ENCODE data around the gene MYPN. TPM values are rescaled to one million over a fixed set of nuclear protein-coding genes. Genes with fewer than 3 reads are reported as not detected.
A peak's percentile ranks its signal among the peaks of the same experiment; 100 is the strongest.

The MYPN gene
- total RNA-seq, 1 experiment from 2014 or later: not detected

DNA sequence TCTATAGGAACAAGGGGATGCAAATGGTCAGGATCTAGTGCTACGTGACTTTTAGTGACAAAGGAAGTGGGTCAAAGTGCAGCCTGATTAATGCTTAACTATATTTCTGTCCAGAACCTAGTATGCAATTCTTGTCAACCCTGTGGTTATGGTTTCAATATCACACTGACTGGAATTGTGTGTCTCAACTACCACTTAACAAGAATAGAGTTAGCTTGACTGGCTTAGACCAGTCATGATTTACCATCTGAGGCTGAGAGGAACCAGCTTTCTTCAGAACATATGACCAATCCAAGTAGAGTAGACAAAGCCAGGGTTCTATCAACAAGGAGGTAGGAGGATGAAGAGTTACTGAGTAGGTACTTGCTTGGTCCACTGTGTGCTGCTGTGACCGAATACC, 54.4 kb downstream of the MYPN start:
- peak in 1 of 2 experiments; percentile 27 for DNase-seq
- no peaks in the 10 kb centered on the region for H3K36me3 ChIP-seq (ENCODE audit: control insufficient read depth, insufficient read depth, low read length)
- Mint-ChIP-seq H3K4me3 (ENCODE audit: unreplicated experiment) (no peak overlapping the region), H3K9me3 (ENCODE audit: unreplicated experiment) (no peaks in the 10 kb centered on the region), H3K4me1 (ENCODE audit: low read depth, unreplicated experiment) (peaks cover 8% of the 10 kb centered on the region), H3K27ac (ENCODE audit: unreplicated experiment) (no peak overlapping the region), H3K27me3 (ENCODE audit: insufficient read depth, unreplicated experiment) (no peaks in the 10 kb centered on the region), H3K36me3 (ENCODE audit: insufficient read depth, unreplicated experiment) (no peaks in the 10 kb centered on the region)
- no TSS peak for BruUV-seq (replicated peaks)
- H3K9me3 ChIP-seq: no peaks in the 10 kb centered on the region
- POLR2A ChIA-PET: no interaction called here
- no peak overlapping the region for H3K4me3 ChIP-seq (ENCODE audit: low read depth, low read length)
- CTCF ChIA-PET: no interaction called here
- no peaks in the 10 kb centered on the region for H3K27me3 ChIP-seq (replicated peaks; ENCODE audit: control insufficient read depth, insufficient read depth, low read length)
- peaks cover 9% of the 10 kb centered on the region for H3K4me1 ChIP-seq
- TF ChIP-seq, protein P1, sequence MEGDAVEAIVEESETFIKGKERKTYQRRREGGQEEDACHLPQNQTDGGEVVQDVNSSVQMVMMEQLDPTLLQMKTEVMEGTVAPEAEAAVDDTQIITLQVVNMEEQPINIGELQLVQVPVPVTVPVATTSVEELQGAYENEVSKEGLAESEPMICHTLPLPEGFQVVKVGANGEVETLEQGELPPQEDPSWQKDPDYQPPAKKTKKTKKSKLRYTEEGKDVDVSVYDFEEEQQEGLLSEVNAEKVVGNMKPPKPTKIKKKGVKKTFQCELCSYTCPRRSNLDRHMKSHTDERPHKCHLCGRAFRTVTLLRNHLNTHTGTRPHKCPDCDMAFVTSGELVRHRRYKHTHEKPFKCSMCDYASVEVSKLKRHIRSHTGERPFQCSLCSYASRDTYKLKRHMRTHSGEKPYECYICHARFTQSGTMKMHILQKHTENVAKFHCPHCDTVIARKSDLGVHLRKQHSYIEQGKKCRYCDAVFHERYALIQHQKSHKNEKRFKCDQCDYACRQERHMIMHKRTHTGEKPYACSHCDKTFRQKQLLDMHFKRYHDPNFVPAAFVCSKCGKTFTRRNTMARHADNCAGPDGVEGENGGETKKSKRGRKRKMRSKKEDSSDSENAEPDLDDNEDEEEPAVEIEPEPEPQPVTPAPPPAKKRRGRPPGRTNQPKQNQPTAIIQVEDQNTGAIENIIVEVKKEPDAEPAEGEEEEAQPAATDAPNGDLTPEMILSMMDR (IDR thresholded peaks at IDR 0.05; ENCODE audit: insufficient read depth in 1 of 2, low read depth in 1 of 2, low read length in 1 of 2, severe bottlenecking in 1 of 2, unreplicated experiment in 1 of 2): no peak
- intact Hi-C loops (cut with micrococcal nuclease; ENCODE audit: unreplicated experiment): no loop called here

DNA sequence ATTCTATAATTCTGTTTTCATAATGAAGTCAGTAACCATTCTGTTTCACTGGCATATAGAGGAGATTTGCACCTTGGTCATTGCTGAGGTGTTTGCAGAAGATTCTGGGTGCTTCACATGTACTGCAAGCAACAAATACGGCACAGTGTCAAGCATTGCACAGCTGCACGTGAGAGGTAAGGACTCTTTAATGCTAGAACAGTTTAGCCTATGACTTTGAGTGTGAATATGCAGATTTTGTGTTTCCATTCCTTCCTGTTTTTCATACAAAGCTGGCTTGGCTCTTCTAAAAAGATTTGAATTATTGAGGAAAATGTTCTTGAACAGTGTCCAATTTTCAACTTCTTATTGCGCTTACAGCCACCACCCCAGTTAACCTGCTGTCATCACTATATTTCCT, 56.4 kb downstream of the MYPN start:
- Histone ChIP-seq H3K4me3 (ENCODE audit: low read depth, low read length) (no peak overlapping the region), H3K36me3 (ENCODE audit: control insufficient read depth, insufficient read depth, low read length) (no peaks in the 10 kb centered on the region), H3K27me3 (replicated peaks; ENCODE audit: control insufficient read depth, insufficient read depth, low read length) (no peaks in the 10 kb centered on the region), H3K4me1 (peaks cover 9% of the 10 kb centered on the region), H3K9me3 (no peaks in the 10 kb centered on the region)
- TF ChIP-seq, protein P1 (IDR thresholded peaks at IDR 0.05; ENCODE audit: insufficient read depth in 1 of 2, low read depth in 1 of 2, low read length in 1 of 2, severe bottlenecking in 1 of 2, unreplicated experiment in 1 of 2): no peak
- H3K4me1 Mint-ChIP-seq (ENCODE audit: low read depth, unreplicated experiment): peaks cover 8% of the 10 kb centered on the region
- intact Hi-C loops (cut with micrococcal nuclease; ENCODE audit: unreplicated experiment): no loop called here
- no peaks in the 10 kb centered on the region for H3K9me3 Mint-ChIP-seq (ENCODE audit: unreplicated experiment)
- no peak overlapping the region for H3K4me3 Mint-ChIP-seq (ENCODE audit: unreplicated experiment)
- H3K36me3 Mint-ChIP-seq (ENCODE audit: insufficient read depth, unreplicated experiment): no peaks in the 10 kb centered on the region
- CTCF ChIA-PET: no interaction called here
- no peaks in the 10 kb centered on the region for H3K27me3 Mint-ChIP-seq (ENCODE audit: insufficient read depth, unreplicated experiment)
- no TSS peak for BruUV-seq (replicated peaks)
- DNase-seq: no peak
- no peak overlapping the region for H3K27ac Mint-ChIP-seq (ENCODE audit: unreplicated experiment)
- POLR2A ChIA-PET: no interaction called here

GRCh38 chr10:68166871-68167585, 57.7 kb downstream of the MYPN start:
- ChIA-PET CTCF (interaction anchor here (0.8 kb wide), 1 partner anchor 11 kb away, joined by 3 read pairs; no protein-coding TSS in a partner anchor), POLR2A (no interaction called here)
- TF ChIP-seq, protein P1 (IDR thresholded peaks at IDR 0.05; ENCODE audit: insufficient read depth in 1 of 2, low read depth in 1 of 2, low read length in 1 of 2, severe bottlenecking in 1 of 2, unreplicated experiment in 1 of 2): no peak
- H3K9me3 ChIP-seq: no peaks in the 10 kb centered on the region
- Mint-ChIP-seq H3K27ac (ENCODE audit: unreplicated experiment) (no peak overlapping the region), H3K9me3 (ENCODE audit: unreplicated experiment) (no peaks in the 10 kb centered on the region), H3K27me3 (ENCODE audit: insufficient read depth, unreplicated experiment) (no peaks in the 10 kb centered on the region), H3K36me3 (ENCODE audit: insufficient read depth, unreplicated experiment) (no peaks in the 10 kb centered on the region), H3K4me3 (ENCODE audit: unreplicated experiment) (no peak overlapping the region), H3K4me1 (ENCODE audit: low read depth, unreplicated experiment) (peaks cover 8% of the 10 kb centered on the region)
- H3K36me3 ChIP-seq (ENCODE audit: control insufficient read depth, insufficient read depth, low read length): no peaks in the 10 kb centered on the region
- peaks cover 9% of the 10 kb centered on the region for H3K4me1 ChIP-seq
- no peak for DNase-seq
- intact Hi-C loops (cut with micrococcal nuclease; ENCODE audit: unreplicated experiment): no loop called here
- no peaks in the 10 kb centered on the region for H3K27me3 ChIP-seq (replicated peaks; ENCODE audit: control insufficient read depth, insufficient read depth, low read length)
- no TSS peak for BruUV-seq (replicated peaks)
- no peak overlapping the region for H3K4me3 ChIP-seq (ENCODE audit: low read depth, low read length)
